Testis (tissue), 3 donors: Measurements from ENCODE around the gene TIA1. TPM values are rescaled to one million over a fixed set of nuclear protein-coding genes. Genes with fewer than 3 reads are reported as not detected.
A peak's percentile ranks its signal among the peaks of the same experiment; 100 is the strongest.
"Not testable (repeated sequence)": the region's sequence is repeated elsewhere in the genome, so short reads cannot be mapped to it uniquely, and the experiment has no call there.

Experiments used
- DNase-seq: peaks from one replicate; pipeline ENCODE4 v3.0.0-alpha.2; 2019
- H3K27ac ChIP-seq, 2 donors: fragments of 200-600 bp; sonication (generic); one replicate each; pipeline ENCODE4 v1.5.1; 2019
- H3K27me3 ChIP-seq: fragments of 200-600 bp; sonication (generic); one replicate; pipeline ENCODE4 v1.5.1; 2019
- H3K36me3 ChIP-seq: fragments of 200-600 bp; sonication (generic); one replicate; pipeline ENCODE4 v1.5.1; 2017; ENCODE audit warnings: low read depth; ENCODE audit errors: missing control alignments
- H3K4me1 ChIP-seq: fragments of 200-600 bp; sonication (generic); one replicate; pipeline ENCODE4 v1.5.1; 2019
- H3K4me3 ChIP-seq, 2 donors: fragments of 200-600 bp; sonication (generic); one replicate each; pipeline ENCODE4 v1.5.1; 2017 to 2019
- H3K9me3 ChIP-seq: fragments of 200-600 bp; sonication (generic); one replicate; pipeline ENCODE4 v1.5.1; 2017
- CTCF ChIP-seq, 3 experiments: fragments of 450-650 bp in 2 of 3; fragments of 200-600 bp in 1 of 3; sonication (generic) in 1 of 3; IDR thresholded peaks; one replicate each; pipeline ENCODE4 v1.5.1; 2016 to 2019; ENCODE audit warnings: antibody characterized with exemption in 3 of 3, mild to moderate bottlenecking in 2 of 3, moderate library complexity in 1 of 3
- POLR2A ChIP-seq: fragments of 450-650 bp; IDR thresholded peaks from one replicate; pipeline ENCODE4 v1.6.1; 2017; ENCODE audit warnings: antibody characterized with exemption, mild to moderate bottlenecking, moderate library complexity
- WGBS, 2 donors: methylation state at CpG; one replicate each; pipeline ENCODE4 v1.1.5; 2018; 5-methylcytosine and 5-hydroxymethylcytosine counted together
- intact Hi-C: fragments of 100-400 bp; cut with DNase I; formaldehyde crosslinking; loops from one replicate; pipeline ENCODE4 v1.15.1; 2023; ENCODE audit warnings: low total_unique reads
- polyA plus RNA-seq: library from polyadenylated mRNA; stranded (reverse); fragments of 350-450 nt; fragmentation: Illumina TruSeq; extraction: RNeasy Lipid Tissue Mini Kit (QIAGEN cat#74804); gene quantifications from one replicate; pipeline ENCODE4 v1.2.3, GENCODE V29; 2014; ENCODE audit warnings: low read depth, low replicate concordance; ENCODE audit not compliant: insufficient read depth
- total RNA-seq, 2 donors: library from RNA; depleted of rRNA; stranded (reverse); fragments of >200 nt; gene quantifications; one replicate each; pipeline ENCODE4 v1.2.3, GENCODE V29; 2016

TIA1 gene
- total and polyA plus RNA-seq, 3 donors from 2014 or later, result 57.7 to 89.9 (median 89.4) TPM

- TF ChIP-seq POLR2A, result no peak
- TF ChIP-seq CTCF (IDR thresholded peaks at IDR 0.05), result no peak
- Histone ChIP-seq H3K4me3 (no peak overlapping the region), H3K4me1 (no peaks in the 10 kb centered on the region), H3K9me3 (no peaks in the 10 kb centered on the region), H3K36me3 (no peaks in the 10 kb centered on the region), H3K27me3 (no peaks in the 10 kb centered on the region), H3K27ac (no peak overlapping the region)
- DNase-seq, result no peak
- intact Hi-C loops, result no loop called here
- WGBS, 2 donors, result 71 to 74% methylated on average over 3 of the region's 3 CpGs
Observed at GRCh38 chr2:70270323-70270722, 21.9 kb upstream of the TIA1 start.

- 91% methylated on average over 17 to 18 of the region's 18 CpGs for WGBS, 2 donors
- H3K27ac ChIP-seq, H3K4me1 ChIP-seq, H3K9me3 ChIP-seq, H3K36me3 ChIP-seq, H3K4me3 ChIP-seq, DNase-seq, intact Hi-C loops, H3K27me3 ChIP-seq: not testable (repeated sequence)
Observed at GRCh38 chr2:70269422-70270302, 21.2 kb upstream of the TIA1 start.

GRCh38 chr2:70266925-70267324 lies 18.5 kb upstream of the TIA1 start:
- H3K27ac ChIP-seq, intact Hi-C loops, H3K4me3 ChIP-seq, DNase-seq, H3K27me3 ChIP-seq, H3K9me3 ChIP-seq, H3K36me3 ChIP-seq, H3K4me1 ChIP-seq: not testable (repeated sequence)
- WGBS, 2 donors, result 95 to 97% methylated on average over 18 to 30 of the region's 30 CpGs

- Histone ChIP-seq H3K27me3 (no peaks in the 10 kb centered on the region), H3K9me3 (no peaks in the 10 kb centered on the region), H3K4me1 (peaks cover 19% of the 10 kb centered on the region), H3K27ac (no peak overlapping the region), H3K4me3 (no peak overlapping the region), H3K36me3 (no peaks in the 10 kb centered on the region)
- intact Hi-C loops, result no loop called here
- DNase-seq, result no peak
- 67 to 95% methylated on average over 1 of the region's 1 CpG for WGBS, 2 donors
- TF ChIP-seq CTCF (IDR thresholded peaks at IDR 0.05), result no peak
- no peak for TF ChIP-seq POLR2A
Observed at GRCh38 chr2:70261501-70261900, 13.1 kb upstream of the TIA1 start.

- TF ChIP-seq POLR2A (no peak), CTCF (IDR thresholded peaks at IDR 0.05) (no peak)
- H3K9me3 ChIP-seq, result no peaks in the 10 kb centered on the region
- 1 to 5% methylated on average over 11 to 12 of the region's 12 CpGs for WGBS, 2 donors
- intact Hi-C loops, result no loop called here
- peaks cover 19% of the 10 kb centered on the region for H3K4me1 ChIP-seq
- no peaks in the 10 kb centered on the region for H3K27me3 ChIP-seq
- H3K4me3 ChIP-seq, result peak overlapping the region; percentile 66 to 71
- DNase-seq, result peak; percentile 82
- H3K36me3 ChIP-seq, result no peaks in the 10 kb centered on the region
- peak overlapping the region; percentile 83 to 89 for H3K27ac ChIP-seq
Observed at GRCh38 chr2:70258532-70258875, 10.1 kb upstream of the TIA1 start.
